IMR-90 (cell line): Measurements from ENCODE around the gene LILRB2. TPM values are rescaled to one million over a fixed set of nuclear protein-coding genes. Genes with fewer than 3 reads are reported as not detected.

Source experiments
- ATAC-seq: fragments of 200-7000 bp; cut with Tn5 transposase; 2 replicates; pipeline ENCODE4 v1.9.1; 2020; ENCODE audit warnings: low read depth, mild to moderate bottlenecking, moderate library complexity
- BruUV-seq: library from RNA; stranded (reverse); fragments of 400-500 nt; replicated peaks from 2 replicates; lab custom pipeline; 2021; lab: Mats Ljungman, UMichigan
- CTCF ChIA-PET: fragments of 300-600 bp; formaldehyde crosslinking; extraction: SDS; loops from one replicate; lab custom pipeline; 2021; ENCODE audit warnings: antibody characterized with exemption; lab: Yijun Ruan, JAX
- POLR2A ChIA-PET: fragments of 300-600 bp; sonication (Branson Sonifier 250); formaldehyde crosslinking; loops from one replicate; lab custom pipeline; 2022; ENCODE audit warnings: antibody characterized with exemption; ENCODE audit not compliant: unreplicated experiment; lab: Charles Lee
- DNase-seq: peaks from one replicate; pipeline ENCODE4 v3.0.0; 2013
- H2AFZ ChIP-seq: replicated peaks from 2 replicates; pipeline ENCODE3; 2013; ENCODE audit warnings: low read length, mild to moderate bottlenecking; ENCODE audit not compliant: poor library complexity
- H2AK5ac ChIP-seq: 2 replicates; pipeline ENCODE4 v1.6.1; 2013; ENCODE audit warnings: low read depth, low read length, inconsistent platforms
- H2AK9ac ChIP-seq: replicated peaks from 2 replicates; pipeline ENCODE3; 2013; ENCODE audit warnings: mild to moderate bottlenecking, low read depth, low read length, moderate library complexity; ENCODE audit not compliant: poor library complexity
- H2BK120ac ChIP-seq: 2 replicates; pipeline ENCODE4 v1.6.1; 2013; ENCODE audit warnings: low read depth, low read length, inconsistent platforms
- H2BK15ac ChIP-seq: 3 replicates; pipeline ENCODE4 v1.6.1; 2013; ENCODE audit warnings: low read depth, low read length, inconsistent platforms
- H2BK20ac ChIP-seq: 2 replicates; pipeline ENCODE4 v1.6.1; 2013; ENCODE audit warnings: low read depth, mild to moderate bottlenecking, inconsistent platforms, low read length, moderate library complexity
- H2BK5ac ChIP-seq: 2 replicates; pipeline ENCODE4 v1.6.1; 2013; ENCODE audit warnings: mild to moderate bottlenecking, low read depth, low read length, inconsistent platforms; ENCODE audit not compliant: poor library complexity, severe bottlenecking
- H3K14ac ChIP-seq: replicated peaks from 2 replicates; pipeline ENCODE4 v1.6.1; 2013; ENCODE audit warnings: low read depth, low read length, inconsistent platforms
- H3K18ac ChIP-seq: 2 replicates; pipeline ENCODE4 v1.6.1; 2013; ENCODE audit warnings: low read depth, low read length, control low read depth
- H3K23ac ChIP-seq: 2 replicates; pipeline ENCODE4 v1.6.1; 2013; ENCODE audit warnings: low read depth, low read length, inconsistent platforms
- H3K27ac ChIP-seq: 2 replicates; pipeline ENCODE4 v1.5.1; 2013; ENCODE audit warnings: mild to moderate bottlenecking, control low read depth, low read length; ENCODE audit not compliant: insufficient read depth
- H3K27me3 ChIP-seq: 2 replicates; pipeline ENCODE4 v1.6.1; 2013; ENCODE audit warnings: low read length; ENCODE audit not compliant: control insufficient read depth, insufficient read depth
- H3K36me3 ChIP-seq: 2 replicates; pipeline ENCODE4 v1.6.1; 2013; ENCODE audit warnings: low read length, mixed read lengths; ENCODE audit not compliant: control insufficient read depth, insufficient read depth
- H3K4ac ChIP-seq: 2 replicates; pipeline ENCODE4 v1.6.1; 2013; ENCODE audit warnings: low read depth, low read length, inconsistent platforms
- H3K4me1 ChIP-seq: 2 replicates; pipeline ENCODE4 v1.6.1; 2013; ENCODE audit warnings: low read length, mixed read lengths; ENCODE audit not compliant: control insufficient read depth, insufficient read depth
- H3K4me2 ChIP-seq: 2 replicates; pipeline ENCODE4 v1.6.1; 2013; ENCODE audit warnings: low read depth, mild to moderate bottlenecking, control low read depth, low read length, moderate library complexity
- H3K4me3 ChIP-seq: 2 replicates; pipeline ENCODE4 v1.5.1; 2013; ENCODE audit warnings: low read depth, mild to moderate bottlenecking, control low read depth, low read length, moderate library complexity; ENCODE audit not compliant: insufficient read depth
- H3K56ac ChIP-seq: 2 replicates; pipeline ENCODE4 v1.6.1; 2013; ENCODE audit warnings: low read length, inconsistent platforms; ENCODE audit not compliant: insufficient read depth; ENCODE audit errors: extremely low read depth
- H3K79me1 ChIP-seq, 2 experiments: 2 replicates each; pipeline ENCODE4 v1.6.1; 2013; ENCODE audit warnings: low read length in 2 of 2, inconsistent platforms in 1 of 2, low read depth in 1 of 2
- H3K9ac ChIP-seq: 2 replicates; pipeline ENCODE4 v1.6.1; 2013; ENCODE audit warnings: low read depth, low read length, control low read depth
- H3K9me1 ChIP-seq: 2 replicates; pipeline ENCODE4 v1.6.1; 2013; ENCODE audit warnings: low read length, inconsistent platforms; ENCODE audit not compliant: insufficient read depth
- H3K9me3 ChIP-seq: 2 replicates; pipeline ENCODE4 v1.6.1; 2013; ENCODE audit warnings: low read length; ENCODE audit not compliant: control insufficient read depth, insufficient read depth
- H4K20me1 ChIP-seq: 2 replicates; pipeline ENCODE4 v1.6.1; 2013; ENCODE audit warnings: low read length, inconsistent platforms; ENCODE audit not compliant: insufficient read depth
- H4K5ac ChIP-seq: 2 replicates; pipeline ENCODE4 v1.6.1; 2013; ENCODE audit warnings: mild to moderate bottlenecking, low read depth, low read length, control low read depth
- H4K8ac ChIP-seq, 2 experiments: 2 replicates each; pipeline ENCODE4 v1.6.1; 2013; ENCODE audit warnings: low read depth in 2 of 2, low read length in 2 of 2, control low read depth in 1 of 2, inconsistent platforms in 1 of 2
- H4K91ac ChIP-seq: 2 replicates; pipeline ENCODE4 v1.6.1; 2013; ENCODE audit warnings: low read depth, low read length, inconsistent platforms; ENCODE audit not compliant: insufficient read depth
- BHLHE40 ChIP-seq: fragments of 150-350 bp; IDR thresholded peaks from 2 replicates; pipeline ENCODE4 v1.6.1; 2016; ENCODE audit warnings: mild to moderate bottlenecking, low read depth, low read length
- CEBPB ChIP-seq: IDR thresholded peaks from 2 replicates; pipeline ENCODE4 v1.6.1; 2012; ENCODE audit warnings: low read depth, low read length, improper control_type of control experiment
- CHD1 ChIP-seq: IDR thresholded peaks from 2 replicates; pipeline ENCODE4 v1.6.1; 2012; ENCODE audit warnings: low read depth, low read length, improper control_type of control experiment
- FOS ChIP-seq: fragments of 150-350 bp; IDR thresholded peaks from 2 replicates; pipeline ENCODE4 v1.6.1; 2016; ENCODE audit warnings: low read depth, low read length
- MAFK ChIP-seq: IDR thresholded peaks from 2 replicates; pipeline ENCODE4 v1.6.1; 2012; ENCODE audit warnings: low read depth, low read length, improper control_type of control experiment
- MAZ ChIP-seq: IDR thresholded peaks from 2 replicates; pipeline ENCODE4 v1.6.1; 2012; ENCODE audit warnings: low read depth, mild to moderate bottlenecking, low read length, improper control_type of control experiment, moderate library complexity, borderline replicate concordance
- MXI1 ChIP-seq: IDR thresholded peaks from 2 replicates; pipeline ENCODE4 v1.6.1; 2012; ENCODE audit warnings: low read depth, mild to moderate bottlenecking, low read length, moderate library complexity, borderline replicate concordance
- NFE2L2 ChIP-seq: fragments of 150-350 bp; IDR thresholded peaks from 2 replicates; pipeline ENCODE4 v1.6.1; 2016; ENCODE audit warnings: low read depth, mild to moderate bottlenecking, low read length
- POLR2A ChIP-seq: IDR thresholded peaks from 2 replicates; pipeline ENCODE4 v1.6.1; 2012; ENCODE audit warnings: mild to moderate bottlenecking, low read depth, low read length
- RAD21 ChIP-seq: IDR thresholded peaks from 2 replicates; pipeline ENCODE4 v1.6.1; 2012; ENCODE audit warnings: low read length, improper control_type of control experiment
- RFX5 ChIP-seq: IDR thresholded peaks from 2 replicates; pipeline ENCODE4 v1.8.0; 2012; ENCODE audit warnings: low read depth, mild to moderate bottlenecking, low read length, moderate library complexity
- SMC3 ChIP-seq: fragments of 150-350 bp; IDR thresholded peaks from 2 replicates; pipeline ENCODE4 v1.6.1; 2016; ENCODE audit warnings: low read depth, mild to moderate bottlenecking, antibody characterized with exemption, low read length, moderate library complexity
- WGBS, 2 experiments: methylation state at CpG; one replicate each; pipeline versions ENCODE4 v1.1.5 to v1.1.7; 2013; ENCODE audit warnings: missing lambda C conversion rate in 2 of 2; ENCODE audit not compliant: insufficient read length in 1 of 2; ENCODE audit errors: extremely low coverage in 2 of 2; 5-methylcytosine and 5-hydroxymethylcytosine counted together
- dilution Hi-C: fragments of 300-500 bp; cut with HindIII; formaldehyde crosslinking; loops from one replicate; pipeline ENCODE4 v1.14.3; 2018; ENCODE audit warnings: low sequenced_read_pairs; ENCODE audit not compliant: unreplicated experiment
- in situ Hi-C: fragments of 300-500 bp; cut with MboI; formaldehyde crosslinking; loops from 3 replicates; pipeline ENCODE4 v1.14.3; 2019; ENCODE audit warnings: low sequenced_read_pairs, inconsistent platforms, mixed read lengths
- intact Hi-C: fragments of 100-400 bp; cut with micrococcal nuclease; formaldehyde crosslinking; loops from 2 replicates; pipeline ENCODE4 v1.10.0; 2022
- polyA plus RNA-seq, 3 experiments: library from polyadenylated mRNA; depleted of rRNA; stranded (reverse); fragments of >200 nt; gene quantifications; 2 replicates each; pipeline ENCODE4 v1.2.3, GENCODE V29; 2012; ENCODE audit warnings: low replicate concordance in 1 of 3
- total RNA-seq: library from RNA; depleted of rRNA; stranded (reverse); fragments of >200 nt; gene quantifications from 2 replicates; pipeline ENCODE4 v1.2.3, GENCODE V29; 2012
- TF ChIP-seq, protein P1 (sequence below): fragments of 150-350 bp; IDR thresholded peaks from 2 replicates; pipeline ENCODE4 v1.6.1; 2017; ENCODE audit warnings: mild to moderate bottlenecking, antibody characterized with exemption, low read length, low read depth
- TF ChIP-seq, protein P2 (sequence below): conservative IDR thresholded peaks from 2 replicates; pipeline ENCODE4 v1.5.1; 2012; ENCODE audit warnings: mild to moderate bottlenecking, low read depth, low read length, improper control_type of control experiment
- TF ChIP-seq, protein P3 (sequence below): fragments of 150-350 bp; IDR thresholded peaks from 2 replicates; pipeline ENCODE4 v1.6.1; 2016; ENCODE audit warnings: low read depth, mild to moderate bottlenecking, low read length, moderate library complexity, borderline replicate concordance

The LILRB2 gene
- total and polyA plus RNA-seq, 2 of the 4 experiments (the other 2 are of a cell fraction), result not detected

DNA sequence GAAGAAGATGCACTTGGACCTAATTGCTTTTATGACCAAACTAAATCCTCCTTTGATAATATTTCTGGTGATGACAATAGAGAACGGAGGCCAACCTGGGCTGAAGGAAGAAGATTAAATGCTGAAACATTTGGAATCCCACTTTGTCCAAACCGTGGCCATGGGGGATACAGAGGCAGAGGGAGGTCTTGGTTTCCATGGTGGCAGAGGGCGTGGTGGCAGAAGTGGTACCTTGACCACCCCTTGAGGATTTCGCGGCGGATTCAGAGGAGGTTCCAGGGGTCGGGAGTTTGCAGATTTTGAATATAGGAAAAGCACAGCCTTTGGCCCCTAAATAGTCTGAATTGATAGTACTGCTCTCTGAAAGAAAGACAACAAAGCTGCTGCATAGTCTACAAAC lies 50.9 kb downstream of the LILRB2 start (continued):
- TF ChIP-seq MAZ, result no peak
- TF ChIP-seq RFX5, result no peak
- TF ChIP-seq MXI1, result no peak

DNA sequence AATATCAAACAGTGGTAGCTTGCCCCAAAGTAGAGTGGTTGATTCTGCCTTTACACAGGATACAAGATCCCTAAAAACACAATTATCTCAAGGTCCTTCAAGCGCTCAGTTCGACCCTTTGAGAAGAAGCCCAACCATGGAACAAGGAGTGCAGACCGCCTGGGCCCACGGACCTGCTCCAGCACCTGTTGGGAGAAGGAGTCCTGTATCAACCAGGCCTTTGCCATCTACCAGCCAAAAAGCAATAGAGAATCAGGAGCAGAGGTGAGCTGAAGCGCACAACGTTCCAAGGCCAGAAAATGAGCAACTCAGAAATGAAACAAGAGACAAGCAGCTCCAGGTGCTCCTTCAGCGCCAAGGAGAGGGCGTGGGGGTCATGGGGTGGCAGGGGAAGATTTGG lies 51.8 kb downstream of the LILRB2 start:
- Histone ChIP-seq H3K27me3 (peaks cover 4% of the 10 kb centered on the region), H3K9me3 (no peaks in the 10 kb centered on the region), H3K18ac (no peak overlapping the region), H3K14ac (no peak overlapping the region), H3K9me1 (no peaks in the 10 kb centered on the region; the same call in 1 of the 2 replicates), H2BK20ac (no peak overlapping the region), H2BK15ac (no peak overlapping the region), H3K56ac (no peak overlapping the region), H3K4ac (no peak overlapping the region), H3K36me3 (no peaks in the 10 kb centered on the region), H3K23ac (no peak overlapping the region), H2AK9ac (no peak overlapping the region), H4K5ac (no peak overlapping the region), H3K27ac (no peak overlapping the region), H3K4me1 (no peaks in the 10 kb centered on the region), H3K4me3 (no peak overlapping the region), H2BK5ac (no peak overlapping the region), H2BK120ac (no peak overlapping the region), H3K4me2 (no peak overlapping the region), H4K20me1 (no peaks in the 10 kb centered on the region), H2AK5ac (no peak overlapping the region), H3K9ac (no peak overlapping the region), H4K91ac (no peak overlapping the region), H3K79me1 (no peaks in the 10 kb centered on the region), H2AFZ (no peak overlapping the region), H4K8ac (no peak overlapping the region)
- ATAC-seq (no peak), DNase-seq (no peak)
- dilution Hi-C loops, result no loop called here
- intact Hi-C loops, result no loop called here
- CTCF ChIA-PET, result interaction anchor here (0.6 kb wide), 1 partner anchor 18 kb away, joined by 7 read pairs; no protein-coding TSS in a partner anchor
- WGBS, 2 experiments, result 64% methylated on average over 6 of the region's 8 CpGs; no CpG with 5 or more reads in 1 of the 2 experiments
- in situ Hi-C loops, result no loop called here
- POLR2A ChIA-PET, result interaction anchor here (0.8 kb wide), 1 partner anchor 24 kb away, joined by 4 read pairs; no protein-coding TSS in a partner anchor
- no TSS peak for BruUV-seq
- TF ChIP-seq CHD1 (no peak), BHLHE40 (no peak), CEBPB (no peak), MAFK (no peak), SMC3 (no peak), RAD21 (no peak), MXI1 (no peak), RFX5 (no peak), POLR2A (no peak), FOS (no peak), NFE2L2 (no peak)
- TF ChIP-seq, protein P1, sequence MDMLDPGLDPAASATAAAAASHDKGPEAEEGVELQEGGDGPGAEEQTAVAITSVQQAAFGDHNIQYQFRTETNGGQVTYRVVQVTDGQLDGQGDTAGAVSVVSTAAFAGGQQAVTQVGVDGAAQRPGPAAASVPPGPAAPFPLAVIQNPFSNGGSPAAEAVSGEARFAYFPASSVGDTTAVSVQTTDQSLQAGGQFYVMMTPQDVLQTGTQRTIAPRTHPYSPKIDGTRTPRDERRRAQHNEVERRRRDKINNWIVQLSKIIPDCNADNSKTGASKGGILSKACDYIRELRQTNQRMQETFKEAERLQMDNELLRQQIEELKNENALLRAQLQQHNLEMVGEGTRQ, result no peak
- TF ChIP-seq, protein P2, sequence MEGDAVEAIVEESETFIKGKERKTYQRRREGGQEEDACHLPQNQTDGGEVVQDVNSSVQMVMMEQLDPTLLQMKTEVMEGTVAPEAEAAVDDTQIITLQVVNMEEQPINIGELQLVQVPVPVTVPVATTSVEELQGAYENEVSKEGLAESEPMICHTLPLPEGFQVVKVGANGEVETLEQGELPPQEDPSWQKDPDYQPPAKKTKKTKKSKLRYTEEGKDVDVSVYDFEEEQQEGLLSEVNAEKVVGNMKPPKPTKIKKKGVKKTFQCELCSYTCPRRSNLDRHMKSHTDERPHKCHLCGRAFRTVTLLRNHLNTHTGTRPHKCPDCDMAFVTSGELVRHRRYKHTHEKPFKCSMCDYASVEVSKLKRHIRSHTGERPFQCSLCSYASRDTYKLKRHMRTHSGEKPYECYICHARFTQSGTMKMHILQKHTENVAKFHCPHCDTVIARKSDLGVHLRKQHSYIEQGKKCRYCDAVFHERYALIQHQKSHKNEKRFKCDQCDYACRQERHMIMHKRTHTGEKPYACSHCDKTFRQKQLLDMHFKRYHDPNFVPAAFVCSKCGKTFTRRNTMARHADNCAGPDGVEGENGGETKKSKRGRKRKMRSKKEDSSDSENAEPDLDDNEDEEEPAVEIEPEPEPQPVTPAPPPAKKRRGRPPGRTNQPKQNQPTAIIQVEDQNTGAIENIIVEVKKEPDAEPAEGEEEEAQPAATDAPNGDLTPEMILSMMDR, result no peak
- TF ChIP-seq, protein P3, sequence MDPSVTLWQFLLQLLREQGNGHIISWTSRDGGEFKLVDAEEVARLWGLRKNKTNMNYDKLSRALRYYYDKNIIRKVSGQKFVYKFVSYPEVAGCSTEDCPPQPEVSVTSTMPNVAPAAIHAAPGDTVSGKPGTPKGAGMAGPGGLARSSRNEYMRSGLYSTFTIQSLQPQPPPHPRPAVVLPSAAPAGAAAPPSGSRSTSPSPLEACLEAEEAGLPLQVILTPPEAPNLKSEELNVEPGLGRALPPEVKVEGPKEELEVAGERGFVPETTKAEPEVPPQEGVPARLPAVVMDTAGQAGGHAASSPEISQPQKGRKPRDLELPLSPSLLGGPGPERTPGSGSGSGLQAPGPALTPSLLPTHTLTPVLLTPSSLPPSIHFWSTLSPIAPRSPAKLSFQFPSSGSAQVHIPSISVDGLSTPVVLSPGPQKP, result no peak
